Rectal smooth muscle tissue (tissue), 1 donor: ENCODE data around the gene HEATR5A.
A peak's percentile ranks its signal among the peaks of the same experiment; 100 is the strongest.
"Not testable (repeated sequence)": the region's sequence is repeated elsewhere in the genome, so short reads cannot be mapped to it uniquely, and the experiment has no call there.

Experiments
- H3K27ac ChIP-seq: one replicate; pipeline ENCODE4 v1.7.0; 2013; ENCODE audit warnings: low read depth, low read length, inconsistent platforms
- H3K27me3 ChIP-seq: one replicate; pipeline ENCODE4 v1.7.0; 2013; ENCODE audit warnings: low read length; ENCODE audit not compliant: control insufficient read depth, insufficient read depth
- H3K36me3 ChIP-seq: one replicate; pipeline ENCODE4 v1.7.0; 2013; ENCODE audit warnings: low read length; ENCODE audit not compliant: control insufficient read depth, insufficient read depth
- H3K4me1 ChIP-seq: one replicate; pipeline ENCODE4 v1.7.0; 2013; ENCODE audit warnings: low read length; ENCODE audit not compliant: control insufficient read depth, insufficient read depth
- H3K4me3 ChIP-seq: one replicate; pipeline ENCODE4 v1.7.0; 2013; ENCODE audit warnings: low read length
- H3K9ac ChIP-seq: one replicate; pipeline ENCODE4 v1.7.0; 2013; ENCODE audit warnings: low read length

The HEATR5A gene

GRCh38 chr14:31263485-31264133 lies 156.7 kb downstream of the HEATR5A start:
- peak overlapping the region; percentile 56 for H3K27ac ChIP-seq

GRCh38 chr14:31261859-31262731 lies 158.3 kb downstream of the HEATR5A start:
- H3K4me1 ChIP-seq: peaks cover 12% of the 10 kb centered on the region
- H3K36me3 ChIP-seq: no peaks in the 10 kb centered on the region
- H3K9ac ChIP-seq: no peak overlapping the region
- H3K27ac ChIP-seq: no peak overlapping the region
- no peak overlapping the region for H3K4me3 ChIP-seq
- H3K27me3 ChIP-seq: no peaks in the 10 kb centered on the region

More at GRCh38 chr14:31263485-31264133, 156.7 kb downstream of the HEATR5A start:
- H3K9ac ChIP-seq: no peak overlapping the region
- H3K4me1 ChIP-seq: peaks cover 12% of the 10 kb centered on the region
- H3K27me3 ChIP-seq: no peaks in the 10 kb centered on the region
- no peak overlapping the region for H3K4me3 ChIP-seq
- H3K36me3 ChIP-seq: no peaks in the 10 kb centered on the region

- Histone ChIP-seq H3K27me3 (no peaks in the 10 kb centered on the region), H3K4me1 (peaks cover 12% of the 10 kb centered on the region), H3K27ac (no peak overlapping the region), H3K4me3 (no peak overlapping the region), H3K9ac (no peak overlapping the region), H3K36me3 (no peaks in the 10 kb centered on the region)
These were observed 158.9 kb downstream of the HEATR5A start for GRCh38 chr14:31261523-31261858.

GRCh38 chr14:31259040-31259435 lies 161.3 kb downstream of the HEATR5A start:
- H3K4me1 ChIP-seq, H3K27me3 ChIP-seq, H3K36me3 ChIP-seq, H3K27ac ChIP-seq, H3K4me3 ChIP-seq, H3K9ac ChIP-seq: not testable (repeated sequence)

DNA sequence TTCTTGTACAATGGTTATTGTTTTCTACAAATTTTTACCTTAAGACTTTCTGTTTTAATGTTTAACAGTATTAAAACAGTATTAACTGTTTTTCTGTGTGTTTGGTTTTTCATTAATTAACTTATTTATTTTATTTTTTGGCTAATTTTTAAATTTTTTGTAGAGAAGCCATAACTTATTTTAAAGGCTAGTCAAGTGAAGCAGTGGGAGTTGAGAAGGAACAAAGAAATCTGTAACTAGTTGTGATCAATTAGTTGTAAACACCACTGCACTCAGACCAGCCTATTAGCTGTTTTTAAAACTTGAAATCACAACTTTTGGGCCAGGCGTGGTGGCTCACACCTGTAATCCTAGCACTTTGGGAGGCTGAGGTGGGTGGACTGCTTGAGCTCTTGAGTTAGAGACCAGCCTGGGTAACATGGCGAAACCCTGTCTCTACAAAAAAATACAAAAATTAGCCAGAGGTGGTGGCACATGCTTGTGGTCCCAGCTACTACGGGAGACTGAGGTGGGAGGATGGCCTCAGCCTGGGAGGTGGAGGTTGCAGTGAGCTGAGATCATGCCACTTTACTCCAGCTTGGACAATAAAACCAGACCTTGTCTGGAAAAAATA lies 161.8 kb downstream of the HEATR5A start:
- no peaks in the 10 kb centered on the region for H3K36me3 ChIP-seq
- H3K27ac ChIP-seq: no peak overlapping the region
- no peaks in the 10 kb centered on the region for H3K27me3 ChIP-seq
- no peak overlapping the region for H3K4me3 ChIP-seq
- no peak overlapping the region for H3K9ac ChIP-seq
- H3K4me1 ChIP-seq: peaks cover 5% of the 10 kb centered on the region

DNA sequence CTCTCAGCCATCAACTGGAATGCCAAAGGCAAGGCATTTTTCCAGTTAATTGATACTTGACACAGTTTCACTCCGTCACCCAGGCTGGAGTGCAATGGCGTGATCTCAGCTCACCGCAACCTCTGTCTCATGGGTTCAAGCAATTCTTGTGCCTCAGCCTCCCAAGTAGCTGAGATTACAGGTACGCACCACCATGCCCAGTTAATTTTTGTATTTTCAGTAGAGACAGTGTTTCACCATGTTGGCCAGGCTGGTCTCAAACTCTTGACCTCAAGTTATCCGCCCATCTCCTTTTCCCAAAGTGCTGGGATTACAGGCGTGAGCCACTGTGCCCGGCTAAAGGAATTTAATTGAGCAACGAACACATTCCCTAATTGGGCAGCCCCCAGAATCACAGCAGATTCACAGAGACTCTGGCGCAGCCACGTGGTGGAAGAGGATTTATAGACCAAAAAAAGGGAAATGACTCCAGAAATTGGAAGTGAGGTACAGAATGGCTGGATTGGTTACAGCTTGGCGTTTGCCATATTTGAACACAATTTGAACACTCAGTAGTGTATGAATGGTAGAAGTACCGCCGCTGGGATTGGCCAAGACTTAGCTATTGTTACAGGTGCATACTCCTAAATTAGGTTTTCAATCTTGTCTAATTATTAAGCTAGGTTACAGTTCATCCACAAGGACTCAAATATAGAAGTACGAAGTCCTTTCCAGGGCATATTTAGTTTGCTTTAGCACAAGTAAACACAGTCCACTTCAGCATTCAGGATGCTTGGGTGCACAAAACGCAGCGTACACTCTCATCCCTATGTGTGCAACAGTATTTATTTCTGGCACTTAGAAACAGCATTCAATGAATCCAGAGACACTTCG lies 162.6 kb downstream of the HEATR5A start:
- H3K9ac ChIP-seq, H3K27ac ChIP-seq, H3K4me3 ChIP-seq, H3K36me3 ChIP-seq, H3K27me3 ChIP-seq, H3K4me1 ChIP-seq: not testable (repeated sequence)

DNA sequence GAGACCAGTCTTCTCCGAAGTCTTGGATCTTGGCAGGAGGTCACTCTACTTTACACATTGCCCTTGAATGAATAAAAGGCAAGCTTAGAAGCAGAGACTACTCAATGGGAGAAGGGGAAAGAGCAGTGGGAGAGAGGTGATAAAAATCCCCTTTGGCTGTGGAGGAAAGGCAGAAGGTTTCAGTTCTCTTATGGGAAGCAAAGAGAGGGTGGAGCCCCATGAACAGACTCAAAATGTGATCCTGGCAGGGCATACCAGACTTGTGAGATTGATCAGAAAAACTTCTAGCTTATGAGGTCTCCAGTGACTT lies 163.2 kb downstream of the HEATR5A start:
- H3K4me1 ChIP-seq: peaks cover 4% of the 10 kb centered on the region
- H3K36me3 ChIP-seq: no peaks in the 10 kb centered on the region
- no peak overlapping the region for H3K4me3 ChIP-seq
- no peak overlapping the region for H3K27ac ChIP-seq
- H3K9ac ChIP-seq: no peak overlapping the region
- no peaks in the 10 kb centered on the region for H3K27me3 ChIP-seq

- no peaks in the 10 kb centered on the region for H3K4me1 ChIP-seq
- H3K36me3 ChIP-seq: no peaks in the 10 kb centered on the region
- no peak overlapping the region for H3K4me3 ChIP-seq
- H3K9ac ChIP-seq: no peak overlapping the region
- no peak overlapping the region for H3K27ac ChIP-seq
- H3K27me3 ChIP-seq: no peaks in the 10 kb centered on the region
These were observed 163.7 kb downstream of the HEATR5A start for GRCh38 chr14:31256534-31257243.

GRCh38 chr14:31255918-31256317 lies 164.4 kb downstream of the HEATR5A start:
- H3K4me1 ChIP-seq, H3K27me3 ChIP-seq, H3K4me3 ChIP-seq, H3K27ac ChIP-seq, H3K36me3 ChIP-seq, H3K9ac ChIP-seq: not testable (repeated sequence)

DNA sequence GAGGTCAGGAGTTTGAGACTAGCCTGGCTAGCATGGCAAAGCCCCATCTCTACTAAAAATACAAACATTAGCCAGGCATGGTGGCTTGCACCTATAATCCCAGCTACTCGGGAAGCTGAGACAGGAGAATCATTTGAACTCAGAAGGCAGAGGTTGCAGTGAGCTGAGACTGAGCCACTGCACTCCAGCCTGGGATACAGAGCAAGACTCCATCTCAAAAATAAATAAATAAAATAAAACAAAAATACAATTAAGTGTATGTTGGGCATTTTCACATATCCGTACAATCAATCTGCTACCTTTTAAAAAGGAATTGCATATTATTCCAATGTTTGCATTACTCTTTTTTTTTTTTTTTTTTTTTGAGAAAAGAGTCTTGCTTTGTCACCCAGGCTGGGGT lies 165.1 kb downstream of the HEATR5A start:
- Histone ChIP-seq H3K36me3 (no peaks in the 10 kb centered on the region), H3K27me3 (no peaks in the 10 kb centered on the region), H3K9ac (no peak overlapping the region), H3K4me1 (no peaks in the 10 kb centered on the region), H3K27ac (no peak overlapping the region), H3K4me3 (no peak overlapping the region)

GRCh38 chr14:31253746-31254471 lies 166.4 kb downstream of the HEATR5A start:
- Histone ChIP-seq H3K36me3 (no peaks in the 10 kb centered on the region), H3K4me1 (no peaks in the 10 kb centered on the region), H3K9ac (no peak overlapping the region), H3K27me3 (no peaks in the 10 kb centered on the region), H3K4me3 (no peak overlapping the region), H3K27ac (no peak overlapping the region)
